ENCODE data around the gene SEMA4A.

Gene SEMA4A

GRCh38 chr1:156167536-156167935 lies 14.2 kb downstream of the SEMA4A start:
- H3K27ac ChIP-seq (ENCODE audit: low read depth, low read length) = no peak overlapping the region
- no peak overlapping the region for H3K4me2 ChIP-seq (ENCODE audit: low read length)
- no peaks in the 10 kb centered on the region for H3K27me3 ChIP-seq (ENCODE audit: control insufficient read depth, low read length)
- no peaks in the 10 kb centered on the region for H3K79me2 ChIP-seq (ENCODE audit: control insufficient read depth, low read length)
- H4K20me1 ChIP-seq (ENCODE audit: control insufficient read depth, insufficient read depth, low read depth, low read length) = no peaks in the 10 kb centered on the region
- H3K4me1 ChIP-seq (ENCODE audit: control insufficient read depth, low read length) = peaks cover 5% of the 10 kb centered on the region
- no peak overlapping the region for H3K4me3 ChIP-seq (ENCODE audit: low read length)
- H3F3A ChIP-seq (ENCODE audit: control insufficient read depth, insufficient read depth) = no peaks in the 10 kb centered on the region
- H3K9me3 ChIP-seq (ENCODE audit: control insufficient read depth, insufficient read depth, low read length) = no peaks in the 10 kb centered on the region
- no peaks in the 10 kb centered on the region for H3K9me2 ChIP-seq (replicated peaks; ENCODE audit: control insufficient read depth, low read length)
- no peak for TF ChIP-seq CTCF (IDR thresholded peaks at IDR 0.05; ENCODE audit: low read depth, low read length, poor library complexity, severe bottlenecking)
- no peak for TF ChIP-seq EZH2phosphoT487 (IDR thresholded peaks at IDR 0.05; ENCODE audit: borderline replicate concordance, low read length)
- peaks cover 27% of the 10 kb centered on the region for H3K36me3 ChIP-seq (ENCODE audit: control insufficient read depth, low read length)

- no peaks in the 10 kb centered on the region for H3K79me2 ChIP-seq (ENCODE audit: control insufficient read depth, low read length)
- no peaks in the 10 kb centered on the region for H3K9me2 ChIP-seq (replicated peaks; ENCODE audit: control insufficient read depth, low read length)
- H3F3A ChIP-seq (ENCODE audit: control insufficient read depth, insufficient read depth) = no peaks in the 10 kb centered on the region
- H4K20me1 ChIP-seq (ENCODE audit: control insufficient read depth, insufficient read depth, low read depth, low read length) = no peaks in the 10 kb centered on the region
- H3K9me3 ChIP-seq (ENCODE audit: control insufficient read depth, insufficient read depth, low read length) = no peaks in the 10 kb centered on the region
- H3K4me1 ChIP-seq (ENCODE audit: control insufficient read depth, low read length) = no peaks in the 10 kb centered on the region
- H3K4me3 ChIP-seq (ENCODE audit: low read length) = no peak overlapping the region
- no peak overlapping the region for H3K4me2 ChIP-seq (ENCODE audit: low read length)
- H3K27ac ChIP-seq (ENCODE audit: low read depth, low read length) = no peak overlapping the region
- H3K36me3 ChIP-seq (ENCODE audit: control insufficient read depth, low read length) = peaks cover 33% of the 10 kb centered on the region
- TF ChIP-seq CTCF (IDR thresholded peaks at IDR 0.05; ENCODE audit: low read depth, low read length, poor library complexity, severe bottlenecking) (no peak), EZH2phosphoT487 (IDR thresholded peaks at IDR 0.05; ENCODE audit: borderline replicate concordance, low read length) (no peak)
- H3K27me3 ChIP-seq (ENCODE audit: control insufficient read depth, low read length) = no peaks in the 10 kb centered on the region
Measured at GRCh38 chr1:156172696-156173470, 19.5 kb downstream of the SEMA4A start.

GRCh38 chr1:156176610-156177210 lies 23.3 kb downstream of the SEMA4A start:
- Histone ChIP-seq H4K20me1 (ENCODE audit: control insufficient read depth, insufficient read depth, low read depth, low read length) (no peaks in the 10 kb centered on the region), H3F3A (ENCODE audit: control insufficient read depth, insufficient read depth) (no peaks in the 10 kb centered on the region), H3K9me3 (ENCODE audit: control insufficient read depth, insufficient read depth, low read length) (no peaks in the 10 kb centered on the region), H3K27ac (ENCODE audit: low read depth, low read length) (no peak overlapping the region), H3K27me3 (ENCODE audit: control insufficient read depth, low read length) (no peaks in the 10 kb centered on the region), H3K4me2 (ENCODE audit: low read length) (no peak overlapping the region), H3K4me3 (ENCODE audit: low read length) (no peak overlapping the region), H3K9me2 (replicated peaks; ENCODE audit: control insufficient read depth, low read length) (no peaks in the 10 kb centered on the region), H3K36me3 (ENCODE audit: control insufficient read depth, low read length) (peaks cover 27% of the 10 kb centered on the region), H3K79me2 (ENCODE audit: control insufficient read depth, low read length) (no peaks in the 10 kb centered on the region), H3K4me1 (ENCODE audit: control insufficient read depth, low read length) (no peaks in the 10 kb centered on the region)
- no peak for TF ChIP-seq CTCF (IDR thresholded peaks at IDR 0.05; ENCODE audit: low read depth, low read length, poor library complexity, severe bottlenecking)
- no peak for TF ChIP-seq EZH2phosphoT487 (IDR thresholded peaks at IDR 0.05; ENCODE audit: borderline replicate concordance, low read length)

All from DOHH2 (cell line).